GM12892 (cell line): ENCODE measurements around the gene CCDC86.

Experiments
- POLR2A ChIP-seq: IDR thresholded peaks from 2 replicates; pipeline ENCODE4 v1.6.1; 2011; ENCODE audit warnings: low read depth, low read length, control low read depth
- POLR2AphosphoS5 ChIP-seq: IDR thresholded peaks from 2 replicates; pipeline ENCODE4 v1.6.1; 2011; ENCODE audit warnings: low read depth, low read length, control low read depth
- TAF1 ChIP-seq: IDR thresholded peaks from 2 replicates; pipeline ENCODE4 v1.6.1; 2011; ENCODE audit warnings: low read depth, mild to moderate bottlenecking, control low read depth, low read length, borderline replicate concordance

GRCh38 chr11:60840470-60841430 is 1.2 kb upstream of the CCDC86 start:
- TF ChIP-seq POLR2A (no peak), POLR2AphosphoS5 (no peak), TAF1 (no peak)
